HCT116 (cell line): ENCODE measurements around the gene PRG2. TPM values are rescaled to one million over a fixed set of nuclear protein-coding genes. Genes with fewer than 3 reads are reported as not detected.

ENCODE experiments used
- ATAC-seq: fragments of 200-7000 bp; cut with Tn5 transposase; 2 replicates; pipeline ENCODE4 v1.9.1; 2020; ENCODE audit warnings: mild to moderate bottlenecking, moderate library complexity
- BruUV-seq: library from RNA; stranded (reverse); fragments of 400-500 nt; replicated peaks from 2 replicates; lab custom pipeline; 2021; lab: Mats Ljungman, UMichigan
- CTCF ChIA-PET: fragments of 300-600 bp; sonication (Branson Sonifier 250); formaldehyde crosslinking; loops from one replicate; lab custom pipeline; 2021; ENCODE audit warnings: antibody characterized with exemption; lab: Charles Lee
- POLR2A ChIA-PET: fragments of 300-600, 350-600 bp; sonication (Branson Sonifier 250); formaldehyde crosslinking; loops from one replicate; lab custom pipeline; 2021; ENCODE audit warnings: antibody characterized with exemption; lab: Charles Lee
- RAD21 ChIA-PET, 2 experiments: fragments of 300-600 bp; sonication (Branson Sonifier 250); formaldehyde crosslinking; loops; one replicate each; lab custom pipeline; 2023; ENCODE audit warnings: low total read pairs in 2 of 2; ENCODE audit not compliant: uncharacterized antibody in 2 of 2, unreplicated experiment in 2 of 2, low non-redundant PET in 1 of 2; lab: Charles Lee
- DNase-seq: peaks from one replicate; pipeline ENCODE4 v3.0.0-alpha.2; 2010; ENCODE audit warnings: low read depth, low spot score
- H2AFZ ChIP-seq: fragments of 200-600 bp; shearing (Covaris generic), sonication (generic); 2 replicates; pipeline ENCODE4 v1.6.1; 2017; ENCODE audit warnings: low read depth, mixed run types, mixed read lengths, antibody characterized with exemption, low read length; ENCODE audit not compliant: poor library complexity, severe bottlenecking
- H3K27ac ChIP-seq: 2 replicates; pipeline ENCODE4 v1.5.1; 2012; ENCODE audit warnings: low read depth, low read length
- H3K27me3 ChIP-seq: fragments of 200-600 bp; sonication (generic); 2 replicates; pipeline ENCODE4 v1.6.1; 2016; ENCODE audit warnings: mixed run types, low read length, mixed read lengths; ENCODE audit not compliant: insufficient read depth
- H3K36me3 ChIP-seq, 2 experiments: fragments of 200-500 bp in 1 of 2; fragments of 200-600 bp in 1 of 2; sonication (Bioruptor generic) in 1 of 2; sonication (generic) in 1 of 2; 2 replicates each; pipeline versions ENCODE4 v1.5.1 to v1.6.1; 2014 to 2016; ENCODE audit warnings: low read length in 2 of 2, inconsistent platforms in 1 of 2, mixed read lengths in 1 of 2, mixed run types in 1 of 2; ENCODE audit not compliant: insufficient read depth in 2 of 2, control insufficient read depth in 1 of 2
- H3K4me1 ChIP-seq, 2 experiments: fragments of 200-600 bp in 1 of 2; sonication (generic) in 1 of 2; 2 replicates each; pipeline versions ENCODE4 v1.5.1 to v1.6.1; 2012 to 2017; ENCODE audit warnings: low read length in 2 of 2, inconsistent platforms in 1 of 2, mild to moderate bottlenecking in 1 of 2, mixed read lengths in 1 of 2, mixed run types in 1 of 2, moderate library complexity in 1 of 2; ENCODE audit not compliant: insufficient read depth in 2 of 2, control insufficient read depth in 1 of 2
- H3K4me2 ChIP-seq: fragments of 200-600 bp; sonication (generic); 2 replicates; pipeline ENCODE4 v1.6.1; 2017; ENCODE audit warnings: mixed run types, low read length, mixed read lengths
- H3K4me3 ChIP-seq, 2 experiments: fragments of 200-600 bp in 1 of 2; sonication (generic) in 1 of 2; replicated peaks in 1 of 2; 2 replicates each; pipeline ENCODE4 v1.5.1; 2011 to 2016; ENCODE audit warnings: low read length in 2 of 2, control low read depth in 1 of 2, low read depth in 1 of 2, mild to moderate bottlenecking in 1 of 2, mixed read lengths in 1 of 2, mixed run types in 1 of 2
- H3K79me2 ChIP-seq: fragments of 200-600 bp; sonication (generic); 2 replicates; pipeline ENCODE4 v1.6.1; 2017; ENCODE audit warnings: mild to moderate bottlenecking, mixed run types, low read length, moderate library complexity, mixed read lengths; ENCODE audit not compliant: insufficient read depth
- H3K9ac ChIP-seq: fragments of 200-600 bp; sonication (generic); 2 replicates; pipeline ENCODE4 v1.6.1; 2016; ENCODE audit warnings: low read length, mixed read lengths
- H3K9me2 ChIP-seq: fragments of 200-600 bp; sonication (generic), shearing (Covaris generic); 2 replicates; pipeline ENCODE4 v1.6.1; 2017; ENCODE audit warnings: mixed run types, mild to moderate bottlenecking, moderate library complexity; ENCODE audit not compliant: insufficient read depth
- H3K9me3 ChIP-seq, 2 experiments: fragments of 200-500 bp in 1 of 2; fragments of 200-600 bp in 1 of 2; sonication (Bioruptor generic) in 1 of 2; sonication (generic) in 1 of 2; 2 replicates each; pipeline ENCODE4 v1.6.1; 2014 to 2017; ENCODE audit warnings: low read length in 2 of 2, mixed read lengths in 2 of 2, inconsistent platforms in 1 of 2, low read depth in 1 of 2, mild to moderate bottlenecking in 1 of 2, mixed run types in 1 of 2, moderate library complexity in 1 of 2; ENCODE audit not compliant: control insufficient read depth in 1 of 2, insufficient read depth in 1 of 2
- H4K20me1 ChIP-seq: fragments of 200-600 bp; sonication (generic), shearing (Covaris generic); 2 replicates; pipeline ENCODE4 v1.6.1; 2017; ENCODE audit warnings: mixed run types, mild to moderate bottlenecking, moderate library complexity; ENCODE audit not compliant: insufficient read depth
- CEBPB ChIP-seq: IDR thresholded peaks from 2 replicates; pipeline ENCODE4 v1.6.1; 2012; ENCODE audit warnings: low read depth
- CTCF ChIP-seq, 3 experiments: fragments of 200-600 bp in 1 of 3; sonication (generic) in 1 of 3; IDR thresholded peaks in 2 of 3; conservative IDR thresholded peaks in 1 of 3; 2 replicates each; pipeline ENCODE4 v1.5.1; 2012 to 2017; ENCODE audit warnings: low read depth in 2 of 3, low read length in 2 of 3, antibody characterized with exemption in 1 of 3, borderline replicate concordance in 1 of 3, control low read depth in 1 of 3, mild to moderate bottlenecking in 1 of 3, mixed read lengths in 1 of 3, mixed run types in 1 of 3, moderate library complexity in 1 of 3; ENCODE audit not compliant: insufficient read depth in 1 of 3
- ELF1 ChIP-seq: IDR thresholded peaks from 2 replicates; pipeline ENCODE4 v1.6.1; 2012; ENCODE audit warnings: low read depth, borderline replicate concordance
- EZH2 ChIP-seq: fragments of 200-600 bp; sonication (generic); IDR thresholded peaks from 2 replicates; pipeline ENCODE4 v1.6.1; 2017; ENCODE audit warnings: antibody characterized with exemption, mixed run types
- EZH2phosphoT487 ChIP-seq: fragments of 200-600 bp; IDR thresholded peaks from 2 replicates; pipeline ENCODE4 v1.6.1; 2018; ENCODE audit warnings: antibody characterized with exemption, borderline replicate concordance
- FOSL1 ChIP-seq: IDR thresholded peaks from 2 replicates; pipeline ENCODE4 v1.6.1; 2012; ENCODE audit warnings: low read depth
- JUND ChIP-seq: IDR thresholded peaks from 2 replicates; pipeline ENCODE4 v1.6.1; 2012
- MAX ChIP-seq: IDR thresholded peaks from 2 replicates; pipeline ENCODE4 v1.6.1; 2012
- POLR2A ChIP-seq: IDR thresholded peaks from 2 replicates; pipeline ENCODE4 v1.7.0; 2011; ENCODE audit warnings: borderline replicate concordance; ENCODE audit not compliant: insufficient read depth, insufficient read length; ENCODE audit errors: extremely low read depth
- POLR2AphosphoS5 ChIP-seq: IDR thresholded peaks from 2 replicates; pipeline ENCODE4 v1.6.1; 2011; ENCODE audit warnings: mild to moderate bottlenecking, low read depth, low read length, moderate library complexity
- RAD21 ChIP-seq: IDR thresholded peaks from 2 replicates; pipeline ENCODE4 v1.6.1; 2012; ENCODE audit warnings: low read depth, mild to moderate bottlenecking
- REST ChIP-seq: IDR thresholded peaks from 2 replicates; pipeline ENCODE4 v1.6.1; 2012; ENCODE audit warnings: low read depth
- SRF ChIP-seq: IDR thresholded peaks from 2 replicates; pipeline ENCODE4 v1.6.1; 2012; ENCODE audit warnings: low read depth
- TCF7L2 ChIP-seq: IDR thresholded peaks from 2 replicates; pipeline ENCODE4 v1.7.0; 2011; ENCODE audit warnings: borderline replicate concordance, inconsistent platforms; ENCODE audit not compliant: insufficient read depth, insufficient read length; ENCODE audit errors: extremely low read depth
- YY1 ChIP-seq: IDR thresholded peaks from 2 replicates; pipeline ENCODE4 v1.6.1; 2011; ENCODE audit warnings: low read length, low read depth, moderate library complexity, mild to moderate bottlenecking; ENCODE audit not compliant: insufficient replicate concordance; ENCODE audit errors: extremely low read depth
- intact Hi-C: fragments of 100-400 bp; cut with micrococcal nuclease; formaldehyde crosslinking; loops from 2 replicates; pipeline ENCODE4 v1.10.0; 2022
- total RNA-seq: library from RNA; stranded (reverse); gene quantifications from one replicate; pipeline ENCODE4 v1.2.1, GENCODE V29; 2021; ENCODE audit not compliant: unreplicated experiment

The PRG2 gene
- total RNA-seq, 1 experiment from 2014 or later: 0.81 TPM

- TF ChIP-seq TCF7L2 (no peak), CEBPB (no peak), POLR2A (no peak), CTCF (IDR thresholded peaks at IDR 0.05 in 2 of 3, conservative IDR thresholded peaks at IDR 0.05 in 1 of 3; ENCODE audit: borderline replicate concordance in 1 of 3, insufficient read depth in 1 of 3, low read depth in 2 of 3, low read length in 2 of 3) (no peak), JUND (no peak)
Observed at GRCh38 chr11:57363131-57364080, 27.0 kb downstream of the PRG2 start (continued).

GRCh38 chr11:57361926-57362325 is 28.5 kb downstream of the PRG2 start:
- H2AFZ ChIP-seq: no peak overlapping the region
- no peak for TF ChIP-seq TCF7L2
- TF ChIP-seq EZH2phosphoT487: no peak
- no peak for TF ChIP-seq ELF1
- TF ChIP-seq CTCF (IDR thresholded peaks at IDR 0.05 in 2 of 3, conservative IDR thresholded peaks at IDR 0.05 in 1 of 3; ENCODE audit: borderline replicate concordance in 1 of 3, insufficient read depth in 1 of 3, low read depth in 2 of 3, low read length in 2 of 3): no peak
- TF ChIP-seq FOSL1: no peak
- TF ChIP-seq JUND: no peak
- no peak for TF ChIP-seq MAX
- no peak for TF ChIP-seq REST
- no peak for TF ChIP-seq SRF
- no peak for TF ChIP-seq RAD21
- TF ChIP-seq YY1: no peak
- no peak for TF ChIP-seq EZH2
- no peak for TF ChIP-seq POLR2AphosphoS5
- TF ChIP-seq, all 23 proteins: peak for 0
- Histone ChIP-seq H3K9me2 (no peaks in the 10 kb centered on the region), H3K9ac (no peak overlapping the region), H3K4me1 (no peaks in the 10 kb centered on the region), H4K20me1 (no peaks in the 10 kb centered on the region), H3K27ac (no peak overlapping the region), H3K36me3 (no peaks in the 10 kb centered on the region), H3K4me2 (no peak overlapping the region), H3K4me3 (no peak overlapping the region), H3K27me3 (0 out of 2 replicates have a peak, but pooled peaks cover 5% of the 10 kb centered on the region), H3K9me3 (no peaks in the 10 kb centered on the region), H3K79me2 (no peaks in the 10 kb centered on the region)
- RAD21 ChIA-PET: no interaction called here
- DNase-seq (no peak), ATAC-seq (no peak)
- POLR2A ChIA-PET: no interaction called here
- CTCF ChIA-PET: interaction anchor here (1.6 kb wide), 1 partner anchor 12 kb away, joined by 3 read pairs; no protein-coding TSS in a partner anchor
- intact Hi-C loops: no loop called here
- BruUV-seq: no TSS peak
